Measurements from ENCODE around the gene PLCE1.

PLCE1 gene

DNA sequence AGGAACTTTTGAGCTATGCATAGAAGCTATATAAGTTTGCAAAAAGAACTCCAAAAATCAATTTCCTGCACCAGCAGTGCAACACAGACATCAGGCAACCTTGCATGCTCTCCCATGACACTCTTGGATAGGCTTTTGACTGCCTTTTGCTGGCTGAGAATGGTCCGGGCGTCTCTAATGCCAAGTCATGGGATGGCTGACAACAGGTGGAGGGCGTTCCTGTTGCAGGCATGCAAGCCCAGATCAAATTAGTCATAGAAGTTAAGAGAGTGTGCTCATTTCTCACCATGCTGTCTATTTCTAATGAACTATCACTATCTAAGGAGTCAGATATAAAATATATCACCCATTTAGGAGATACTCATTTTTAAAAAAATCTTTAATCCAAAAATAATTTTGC is 8.4 kb downstream of the PLCE1 start:
- Histone ChIP-seq H3K9me3 (no peaks in the 10 kb centered on the region), H3K27me3 (no peaks in the 10 kb centered on the region), H3K4me2 (no peak overlapping the region), H4K20me1 (no peaks in the 10 kb centered on the region), H3K4me1 (no peaks in the 10 kb centered on the region), H3K36me3 (no peaks in the 10 kb centered on the region), H3K4me3 (no peak overlapping the region), H3K9ac (no peak overlapping the region), H3K27ac (no peak overlapping the region)
- no peak for TF ChIP-seq Cebpa-rat (IDR thresholded peaks at IDR 0.05)

DNA sequence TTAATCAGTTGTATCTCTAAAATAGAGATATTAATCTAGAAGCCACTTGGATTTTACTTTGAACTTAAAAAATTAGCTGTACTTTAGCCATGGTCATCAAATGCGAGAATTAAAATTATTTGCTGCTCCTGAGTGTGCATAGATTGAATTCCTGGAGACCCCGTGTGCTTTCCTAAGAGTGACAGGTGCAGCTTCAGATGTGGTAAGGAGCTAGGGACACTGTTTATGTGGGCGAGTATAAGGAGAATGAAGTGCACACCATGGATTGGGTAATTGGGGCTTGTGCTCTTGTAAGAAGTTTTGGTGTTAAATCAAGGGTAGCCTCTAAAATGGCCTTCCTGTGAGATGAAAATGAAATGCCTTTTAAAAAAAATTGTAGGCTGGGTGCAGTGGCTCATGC is 9.8 kb downstream of the PLCE1 start:
- Histone ChIP-seq H3K27ac (no peak overlapping the region), H3K4me1 (no peaks in the 10 kb centered on the region), H3K9ac (no peak overlapping the region), H3K27me3 (no peaks in the 10 kb centered on the region), H3K9me3 (no peaks in the 10 kb centered on the region), H3K4me2 (no peak overlapping the region), H3K36me3 (no peaks in the 10 kb centered on the region), H4K20me1 (no peaks in the 10 kb centered on the region), H3K4me3 (no peak overlapping the region)
- no peak for TF ChIP-seq Cebpa-rat (IDR thresholded peaks at IDR 0.05)

DNA sequence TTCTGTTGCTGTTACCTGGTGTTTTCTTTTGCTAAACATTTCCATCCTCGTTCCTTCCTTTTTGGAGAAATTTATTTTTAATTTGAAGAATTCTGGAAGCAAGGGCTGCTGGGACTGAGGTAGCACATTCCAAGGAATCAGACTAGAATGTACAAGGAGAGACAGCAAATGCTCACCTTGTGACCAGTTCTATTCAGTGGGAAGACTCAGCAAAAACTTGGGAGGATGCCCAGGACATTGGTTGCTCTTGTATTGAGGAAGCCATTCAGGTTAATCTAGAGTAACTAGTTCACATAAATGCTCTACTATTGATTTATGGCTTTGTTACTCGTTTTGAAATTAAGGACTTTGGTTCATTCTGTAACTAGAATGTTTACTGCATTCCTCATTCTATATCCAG is 11.3 kb downstream of the PLCE1 start:
- H3K9me3 ChIP-seq: peaks cover 4% of the 10 kb centered on the region; the same call in 1 of the 2 replicates
- no peak overlapping the region for H3K27ac ChIP-seq
- no peak for TF ChIP-seq Cebpa-rat (IDR thresholded peaks at IDR 0.05)
- H3K27me3 ChIP-seq: no peaks in the 10 kb centered on the region
- H3K4me3 ChIP-seq: no peak overlapping the region
- H4K20me1 ChIP-seq: no peaks in the 10 kb centered on the region
- H3K36me3 ChIP-seq: no peaks in the 10 kb centered on the region
- no peak overlapping the region for H3K9ac ChIP-seq
- H3K4me2 ChIP-seq: no peak overlapping the region
- H3K4me1 ChIP-seq: no peaks in the 10 kb centered on the region

DNA sequence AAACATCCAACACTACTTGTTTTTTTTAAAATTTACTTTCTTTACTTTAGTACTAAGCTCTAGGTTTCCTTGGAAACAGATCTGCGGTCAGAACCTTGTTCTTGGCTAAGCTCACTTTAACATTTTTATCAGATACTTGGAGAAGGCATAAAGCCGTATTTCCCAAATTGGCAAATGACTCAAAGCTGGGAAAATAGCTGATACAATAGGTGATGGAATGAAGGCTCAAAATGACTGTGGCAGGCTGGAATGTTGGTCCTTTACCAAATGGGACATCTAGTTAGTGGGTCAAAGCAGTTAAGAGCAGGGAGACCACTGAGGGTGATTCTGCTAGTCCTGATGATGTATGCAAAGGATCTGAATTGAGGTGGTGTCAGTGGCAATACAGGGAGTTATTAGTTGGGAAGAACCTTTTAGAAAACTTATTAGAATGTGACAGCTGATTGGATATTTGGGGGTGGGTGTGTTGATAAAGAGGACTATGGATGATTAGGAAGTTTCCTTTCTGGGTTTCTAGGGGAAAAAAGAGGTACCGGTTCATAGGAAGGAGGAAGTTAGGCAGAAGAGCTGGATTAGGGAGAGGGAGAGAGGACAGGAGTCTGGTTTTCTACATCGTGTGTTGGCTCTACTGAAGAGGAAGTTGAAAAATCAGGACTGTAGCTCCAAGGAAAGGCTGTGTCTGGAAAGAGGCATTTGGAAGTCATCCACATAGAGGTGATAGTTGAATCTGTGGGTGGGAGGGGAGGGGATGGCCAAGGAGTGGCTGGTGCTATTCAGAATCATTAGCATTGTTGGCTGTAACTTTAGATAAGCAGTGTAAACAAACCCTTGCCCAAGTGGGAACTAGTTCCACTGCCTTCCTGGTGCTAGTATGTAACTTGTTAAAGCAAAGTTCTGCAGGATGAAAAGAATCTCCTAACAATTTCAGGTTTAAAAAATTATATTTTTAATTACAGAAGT is 13.1 kb downstream of the PLCE1 start:
- Histone ChIP-seq H3K4me2 (no peak overlapping the region), H3K36me3 (no peaks in the 10 kb centered on the region), H3K9me3 (peaks cover 6% of the 10 kb centered on the region; the same call in 1 of the 2 replicates), H3K4me3 (no peak overlapping the region), H3K27me3 (no peaks in the 10 kb centered on the region), H3K4me1 (no peaks in the 10 kb centered on the region), H3K27ac (no peak overlapping the region), H3K9ac (no peak overlapping the region), H4K20me1 (no peaks in the 10 kb centered on the region)
- TF ChIP-seq Cebpa-rat (IDR thresholded peaks at IDR 0.05): no peak

DNA sequence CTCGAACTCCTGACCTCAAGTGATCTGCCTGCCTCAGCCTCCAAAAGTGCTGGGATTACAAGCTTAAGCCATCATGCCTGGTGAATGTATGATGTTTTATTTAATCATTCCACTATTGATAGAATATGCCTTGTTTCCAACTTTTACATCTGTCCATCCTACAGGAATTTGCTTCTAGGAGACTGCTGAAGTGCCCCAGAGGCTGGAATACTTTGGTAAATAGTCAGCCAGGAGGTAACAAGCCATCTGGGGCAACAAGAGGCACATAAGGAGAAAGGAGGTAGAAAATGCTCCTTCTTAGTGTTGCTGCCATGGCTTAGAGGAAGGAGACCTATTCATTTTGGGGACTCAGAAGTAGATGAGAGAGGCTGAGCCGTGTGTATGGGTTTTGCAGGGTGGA is 14.8 kb downstream of the PLCE1 start:
- Histone ChIP-seq H3K4me1 (no peaks in the 10 kb centered on the region), H3K4me3 (no peak overlapping the region), H3K27ac (no peak overlapping the region), H3K4me2 (no peak overlapping the region), H4K20me1 (no peaks in the 10 kb centered on the region), H3K27me3 (no peaks in the 10 kb centered on the region), H3K9ac (no peak overlapping the region), H3K9me3 (peaks cover 6% of the 10 kb centered on the region; the same call in 1 of the 2 replicates), H3K36me3 (no peaks in the 10 kb centered on the region)
- TF ChIP-seq Cebpa-rat (IDR thresholded peaks at IDR 0.05): no peak

DNA sequence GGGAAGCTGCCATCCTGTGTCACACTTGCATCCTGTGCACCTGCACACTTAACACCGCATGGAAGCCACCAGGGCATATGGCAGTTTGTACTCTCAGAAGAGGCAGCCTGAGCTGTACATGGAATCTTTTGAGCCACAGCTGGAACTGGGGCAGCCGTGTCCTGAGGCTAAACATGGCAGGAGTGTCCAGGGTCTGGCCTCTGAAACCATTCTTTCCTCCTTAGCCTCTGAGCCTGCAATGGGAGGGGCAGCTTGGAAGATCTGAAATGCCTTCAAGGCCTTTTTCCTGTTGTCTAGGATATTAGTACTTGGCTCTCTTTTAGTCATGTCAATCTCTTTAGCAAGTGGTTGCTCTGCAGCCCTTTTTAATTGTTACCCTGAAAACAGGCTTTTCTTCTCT is 16.4 kb downstream of the PLCE1 start:
- H3K27ac ChIP-seq: no peak overlapping the region
- no peaks in the 10 kb centered on the region for H4K20me1 ChIP-seq
- no peak overlapping the region for H3K4me3 ChIP-seq
- no peak for TF ChIP-seq Cebpa-rat (IDR thresholded peaks at IDR 0.05)
- no peaks in the 10 kb centered on the region for H3K4me1 ChIP-seq
- no peak overlapping the region for H3K9ac ChIP-seq
- H3K27me3 ChIP-seq: no peaks in the 10 kb centered on the region
- peaks cover 6% of the 10 kb centered on the region; the same call in 1 of the 2 replicates for H3K9me3 ChIP-seq
- H3K36me3 ChIP-seq: no peaks in the 10 kb centered on the region
- H3K4me2 ChIP-seq: no peak overlapping the region

DNA sequence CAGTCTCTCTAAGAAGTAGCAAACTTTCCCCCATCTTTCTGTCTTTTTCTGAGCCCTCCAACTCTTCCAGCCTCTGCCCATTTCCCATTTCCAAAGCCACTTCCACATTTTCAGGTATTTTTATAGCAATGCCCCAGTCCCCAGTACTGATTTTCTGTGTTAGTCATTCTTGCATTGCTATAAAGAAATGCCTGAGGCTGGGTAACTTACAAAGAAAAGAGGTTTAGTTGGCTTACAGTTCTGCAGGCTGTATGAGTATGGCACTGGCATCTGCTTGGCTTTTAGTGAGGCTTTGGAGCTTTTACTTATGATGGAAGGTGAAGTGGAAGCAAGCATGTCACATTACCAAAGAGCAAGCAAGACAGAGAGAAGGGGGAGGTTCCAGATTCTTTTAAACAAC is 17.2 kb downstream of the PLCE1 start:
- H3K27ac ChIP-seq: no peak overlapping the region

DNA sequence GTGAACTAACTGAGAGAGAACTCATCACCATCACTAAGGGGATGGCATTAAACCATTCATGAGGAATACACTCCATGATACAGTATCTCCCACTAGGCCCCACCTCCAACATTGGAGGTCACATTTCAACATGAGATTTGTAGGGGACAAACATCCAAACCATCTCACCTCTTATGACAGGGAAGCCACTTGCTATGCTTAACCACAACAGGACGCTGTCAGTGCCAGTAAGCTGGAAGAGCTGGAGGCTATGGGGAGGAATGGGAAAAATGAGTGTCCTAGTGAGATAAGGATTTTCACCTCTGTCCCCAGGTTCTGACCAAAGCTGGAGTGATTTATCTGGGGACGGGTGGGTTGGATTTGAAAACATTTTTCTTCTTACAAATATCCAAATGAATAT is 17.6 kb downstream of the PLCE1 start:
- no peak for TF ChIP-seq Cebpa-rat (IDR thresholded peaks at IDR 0.05)
- H3K4me1 ChIP-seq: no peaks in the 10 kb centered on the region
- no peak overlapping the region for H3K4me2 ChIP-seq

More for the DNA sequence above, 17.2 kb downstream of the PLCE1 start:
- Histone ChIP-seq H4K20me1 (no peaks in the 10 kb centered on the region), H3K36me3 (no peaks in the 10 kb centered on the region), H3K4me3 (no peak overlapping the region), H3K9ac (no peak overlapping the region), H3K9me3 (peaks cover 6% of the 10 kb centered on the region; the same call in 1 of the 2 replicates), H3K4me1 (no peaks in the 10 kb centered on the region), H3K27me3 (no peaks in the 10 kb centered on the region), H3K4me2 (no peak overlapping the region)
- no peak for TF ChIP-seq Cebpa-rat (IDR thresholded peaks at IDR 0.05)

DNA sequence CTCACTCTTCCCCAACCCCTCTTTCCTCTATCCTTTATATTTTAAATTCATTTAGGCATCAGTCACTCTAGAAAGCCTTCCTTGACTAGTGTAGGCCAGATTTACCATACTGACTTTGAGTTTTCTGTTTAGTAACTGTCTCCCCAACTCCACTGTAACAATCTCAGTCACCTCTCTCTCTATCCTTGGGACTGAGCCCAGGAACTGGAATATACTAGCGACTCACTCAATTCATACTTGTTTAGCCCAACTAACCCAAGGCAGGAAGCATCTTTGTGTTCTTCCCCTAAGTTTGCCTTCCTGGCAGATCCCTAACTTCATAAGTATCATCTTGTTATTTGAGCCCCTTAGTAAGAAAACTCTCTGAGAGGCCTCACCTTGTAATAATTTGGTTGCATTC is 19.1 kb downstream of the PLCE1 start:
- H3K4me2 ChIP-seq: no peak overlapping the region
- H3K4me1 ChIP-seq: no peaks in the 10 kb centered on the region
- no peak overlapping the region for H3K9ac ChIP-seq
- no peak for TF ChIP-seq Cebpa-rat (IDR thresholded peaks at IDR 0.05)
- peaks cover 6% of the 10 kb centered on the region; the same call in 1 of the 2 replicates for H3K9me3 ChIP-seq
- H4K20me1 ChIP-seq: no peaks in the 10 kb centered on the region
- no peaks in the 10 kb centered on the region for H3K36me3 ChIP-seq
- H3K27me3 ChIP-seq: no peaks in the 10 kb centered on the region
- no peak overlapping the region for H3K4me3 ChIP-seq
- no peak overlapping the region for H3K27ac ChIP-seq

More for the DNA sequence above, 17.6 kb downstream of the PLCE1 start:
- Histone ChIP-seq H3K36me3 (no peaks in the 10 kb centered on the region), H3K4me3 (no peak overlapping the region), H3K27me3 (no peaks in the 10 kb centered on the region), H3K27ac (no peak overlapping the region), H3K9me3 (peaks cover 6% of the 10 kb centered on the region; the same call in 1 of the 2 replicates), H3K9ac (no peak overlapping the region), H4K20me1 (no peaks in the 10 kb centered on the region)

DNA sequence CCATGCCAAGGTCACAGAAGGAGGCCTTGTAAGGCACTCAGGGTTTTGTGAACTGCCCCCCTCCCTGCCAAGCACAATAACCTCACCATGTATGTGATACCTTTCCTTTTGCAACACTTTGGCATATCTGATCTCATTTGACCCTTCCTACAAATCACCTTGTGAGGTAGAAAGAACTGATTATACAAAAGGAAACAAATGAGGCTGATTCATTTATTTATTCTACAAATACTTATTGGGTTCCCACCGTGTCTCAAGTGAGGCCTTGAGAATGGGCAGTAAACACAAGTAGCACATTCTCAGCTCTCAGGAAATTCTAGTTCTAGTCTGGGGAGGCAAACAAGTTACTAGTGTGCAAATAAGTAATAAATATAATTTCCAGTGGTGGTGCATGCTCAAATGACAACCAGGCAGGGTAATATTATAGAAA is 19.6 kb downstream of the PLCE1 start:
- H3K9ac ChIP-seq: no peak overlapping the region
- H3K4me1 ChIP-seq: no peaks in the 10 kb centered on the region
- H3K4me2 ChIP-seq: no peak overlapping the region
- no peak for TF ChIP-seq Cebpa-rat (IDR thresholded peaks at IDR 0.05)
- no peaks in the 10 kb centered on the region for H3K36me3 ChIP-seq
- no peak overlapping the region for H3K4me3 ChIP-seq
- no peaks in the 10 kb centered on the region for H4K20me1 ChIP-seq
- no peaks in the 10 kb centered on the region for H3K27me3 ChIP-seq
- H3K27ac ChIP-seq: no peak overlapping the region
- H3K9me3 ChIP-seq: peaks cover 6% of the 10 kb centered on the region; the same call in 1 of the 2 replicates

Measured in BLaER1 (cell line).